Gastrocnemius medialis (tissue), 4 donors: Measurements from ENCODE around the gene GPRC5D. TPM values are rescaled to one million over a fixed set of nuclear protein-coding genes. Genes with fewer than 3 reads are reported as not detected.

ENCODE experiments used
- ATAC-seq, 2 donors: fragments of 150-250 bp; one replicate each; pipeline ENCODE4 v1.9.1; 2016
- DNase-seq, 2 donors: peaks; one replicate each; pipeline ENCODE4 v3.0.0-alpha.2; 2019
- H3K27ac ChIP-seq, 4 donors: fragments of 200-600 bp; sonication (generic); 1 replicate in 1 of 4; 2 replicates in 3 of 4; pipeline ENCODE4 v1.5.1; 2016 to 2018; ENCODE audit warnings: mild to moderate bottlenecking in 2 of 4, moderate library complexity in 1 of 4
- H3K27me3 ChIP-seq, 3 donors: fragments of 200-600 bp; sonication (generic) in 2 of 3; 1 replicate in 1 of 3; 2 replicates in 2 of 3; pipeline versions ENCODE4 v1.5.1 to v1.6.0; 2016 to 2019; ENCODE audit warnings: mild to moderate bottlenecking in 1 of 3, moderate library complexity in 1 of 3
- H3K36me3 ChIP-seq, 2 donors: fragments of 200-600 bp; sonication (generic) in 1 of 2; one replicate each; pipeline ENCODE4 v1.5.1; 2017 to 2018
- H3K4me1 ChIP-seq, 2 donors: fragments of 200-600 bp; sonication (generic) in 1 of 2; one replicate each; pipeline ENCODE4 v1.5.1; 2016 to 2017; ENCODE audit warnings: mild to moderate bottlenecking in 2 of 2
- H3K4me3 ChIP-seq, 4 donors: fragments of 200-600 bp; sonication (generic) in 3 of 4; 1 replicate in 1 of 4; 2 replicates in 3 of 4; pipeline ENCODE4 v1.5.1; 2016 to 2019; ENCODE audit warnings: mild to moderate bottlenecking in 2 of 4
- H3K9me3 ChIP-seq, 3 donors: fragments of 200-600 bp; sonication (generic) in 2 of 3; 1 replicate in 1 of 3; 2 replicates in 2 of 3; pipeline ENCODE4 v1.5.1; 2016 to 2019
- CTCF ChIP-seq, 5 experiments: fragments of 450-650 bp in 3 of 5; fragments of 200-600 bp in 2 of 5; sonication (generic) in 2 of 5; IDR thresholded peaks in 4 of 5; conservative IDR thresholded peaks in 1 of 5; 1 replicate in 4 of 5; 2 replicates in 1 of 5; pipeline ENCODE4 v1.5.1; 2016 to 2019; ENCODE audit warnings: antibody characterized with exemption in 5 of 5, mild to moderate bottlenecking in 3 of 5, moderate library complexity in 3 of 5
- POLR2A ChIP-seq, 2 donors: fragments of 450-650 bp; IDR thresholded peaks; one replicate each; pipeline ENCODE4 v1.6.1; 2017; ENCODE audit warnings: antibody characterized with exemption in 2 of 2, mild to moderate bottlenecking in 2 of 2, moderate library complexity in 2 of 2
- in situ Hi-C, 4 donors: fragments of 200-750 bp; cut with MboI; loops; one replicate each; pipeline versions ENCODE4 v1.15.0 to v1.8.0; 2017; ENCODE audit warnings: low sequenced_read_pairs in 4 of 4
- intact Hi-C: fragments of 100-400 bp; cut with DNase I; formaldehyde crosslinking; loops from one replicate; pipeline ENCODE4 v1.15.1; 2023; ENCODE audit warnings: low total_unique reads
- total RNA-seq, 4 donors: library from RNA; depleted of rRNA; stranded (reverse); fragments of >200 nt; gene quantifications; one replicate each; pipeline versions ENCODE4 v1.1.0 to v1.2.3, GENCODE V29; 2016

The GPRC5D gene
- total RNA-seq, 4 donors from 2014 or later, result not detected

GRCh38 chr12:12917517-12917916 lies 34.5 kb downstream of the GPRC5D start:
- ATAC-seq (no peak), DNase-seq (no peak)
- intact Hi-C loops (loop anchor here (5.0 kb wide), 1 partner anchor 185 kb away; the partner anchor contains the start of gene GSG1), in situ Hi-C loops (loop anchor here in 3 of 4 donors (5.0 to 25.0 kb wide), 6 partner anchors 65 to 1245 kb away; no protein-coding TSS in a partner anchor)
- TF ChIP-seq POLR2A (IDR thresholded peaks at IDR 0.05), result no peak
- no peak for TF ChIP-seq CTCF (IDR thresholded peaks at IDR 0.05 in 4 of 5, conservative IDR thresholded peaks at IDR 0.05 in 1 of 5)
- Histone ChIP-seq H3K4me1 (no peaks in the 10 kb centered on the region), H3K27ac (no peak overlapping the region), H3K27me3 (no peaks in the 10 kb centered on the region), H3K9me3 (no peaks in the 10 kb centered on the region), H3K4me3 (no peak overlapping the region), H3K36me3 (no peaks in the 10 kb centered on the region)

GRCh38 chr12:12916135-12916944 lies 35.6 kb downstream of the GPRC5D start:
- in situ Hi-C loops, result loop anchor here in 3 of 4 donors (5.0 to 25.0 kb wide), 6 partner anchors 66 to 1246 kb away; no protein-coding TSS in a partner anchor
- peak overlapping the region in 3 of 4 donors; percentile 7 to 39 (median 14) for H3K27ac ChIP-seq
- ATAC-seq (peak; percentile 82 to 95), DNase-seq (peak; percentile 57 to 72)
- H3K36me3 ChIP-seq, result no peaks in the 10 kb centered on the region
- no peaks in the 10 kb centered on the region for H3K27me3 ChIP-seq
- no peaks in the 10 kb centered on the region for H3K9me3 ChIP-seq
- TF ChIP-seq POLR2A (IDR thresholded peaks at IDR 0.05) (no peak), CTCF (IDR thresholded peaks at IDR 0.05 in 4 of 5, conservative IDR thresholded peaks at IDR 0.05 in 1 of 5) (peak; percentile 90 to 97 (median 93))
- H3K4me1 ChIP-seq, result no peaks in the 10 kb centered on the region
- peak overlapping the region in 2 of 4 donors; percentile 0 to 21 for H3K4me3 ChIP-seq
- intact Hi-C loops, result loop anchor here (1.0 to 5.0 kb wide), 3 partner anchors 67 to 296 kb away; partner anchors contain the start of gene GSG1

GRCh38 chr12:12915656-12916055 lies 36.3 kb downstream of the GPRC5D start:
- in situ Hi-C loops, result loop anchor here in 3 of 4 donors (5.0 to 25.0 kb wide), 6 partner anchors 67 to 1247 kb away; no protein-coding TSS in a partner anchor

GRCh38 chr12:12912711-12913110 lies 39.3 kb downstream of the GPRC5D start:
- no peak for TF ChIP-seq CTCF (IDR thresholded peaks at IDR 0.05 in 4 of 5, conservative IDR thresholded peaks at IDR 0.05 in 1 of 5)
- TF ChIP-seq POLR2A (IDR thresholded peaks at IDR 0.05), result no peak

More at GRCh38 chr12:12915656-12916055, 36.3 kb downstream of the GPRC5D start:
- TF ChIP-seq CTCF (IDR thresholded peaks at IDR 0.05 in 4 of 5, conservative IDR thresholded peaks at IDR 0.05 in 1 of 5) (no peak), POLR2A (IDR thresholded peaks at IDR 0.05) (no peak)
- DNase-seq (no peak), ATAC-seq (no peak)
- Histone ChIP-seq H3K9me3 (no peaks in the 10 kb centered on the region), H3K36me3 (no peaks in the 10 kb centered on the region), H3K27me3 (no peaks in the 10 kb centered on the region), H3K27ac (peak overlapping the region in 1 of 4 donors; percentile 7), H3K4me1 (no peaks in the 10 kb centered on the region), H3K4me3 (no peak overlapping the region)
- intact Hi-C loops, result loop anchor here (1.0 to 5.0 kb wide), 3 partner anchors 68 to 297 kb away; partner anchors contain the start of gene GSG1

More at GRCh38 chr12:12912711-12913110, 39.3 kb downstream of the GPRC5D start:
- no peaks in the 10 kb centered on the region for H3K9me3 ChIP-seq
- no peaks in the 10 kb centered on the region for H3K4me1 ChIP-seq
- no peak for DNase-seq
- in situ Hi-C loops, result loop anchor here in 3 of 4 donors (10.0 to 25.0 kb wide), 4 partner anchors 82 to 1250 kb away; no protein-coding TSS in a partner anchor
- H3K27me3 ChIP-seq, result no peaks in the 10 kb centered on the region
- H3K4me3 ChIP-seq, result no peak overlapping the region
- intact Hi-C loops, result no loop called here
- H3K36me3 ChIP-seq, result no peaks in the 10 kb centered on the region
- ATAC-seq, result no peak
- no peak overlapping the region for H3K27ac ChIP-seq
